ENCODE data around the gene PICK1.
"Not testable (repeated sequence)": the region's sequence is repeated elsewhere in the genome, so short reads cannot be mapped to it uniquely, and the experiment has no call there.

The PICK1 gene

DNA sequence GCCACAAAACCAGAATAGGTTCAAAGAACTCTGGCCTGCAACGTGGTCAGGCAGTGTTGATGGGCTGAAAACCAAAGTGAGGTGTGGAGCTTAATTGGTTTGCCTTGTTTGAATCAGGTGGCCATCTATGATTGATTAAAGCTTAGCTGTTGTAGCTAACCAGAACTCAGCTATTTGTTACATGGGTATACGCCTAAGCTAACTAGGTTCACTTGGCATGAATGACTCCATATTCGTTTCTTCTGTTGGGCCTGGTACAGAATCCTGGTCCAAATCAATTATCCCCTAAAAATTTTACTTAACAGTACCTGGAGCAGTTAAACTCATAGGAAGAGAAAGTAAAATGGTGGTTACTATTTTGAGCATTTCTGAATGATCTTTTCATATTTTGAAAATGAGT is 61.0 kb downstream of the PICK1 start:
- no peak for DNase-seq

DNA sequence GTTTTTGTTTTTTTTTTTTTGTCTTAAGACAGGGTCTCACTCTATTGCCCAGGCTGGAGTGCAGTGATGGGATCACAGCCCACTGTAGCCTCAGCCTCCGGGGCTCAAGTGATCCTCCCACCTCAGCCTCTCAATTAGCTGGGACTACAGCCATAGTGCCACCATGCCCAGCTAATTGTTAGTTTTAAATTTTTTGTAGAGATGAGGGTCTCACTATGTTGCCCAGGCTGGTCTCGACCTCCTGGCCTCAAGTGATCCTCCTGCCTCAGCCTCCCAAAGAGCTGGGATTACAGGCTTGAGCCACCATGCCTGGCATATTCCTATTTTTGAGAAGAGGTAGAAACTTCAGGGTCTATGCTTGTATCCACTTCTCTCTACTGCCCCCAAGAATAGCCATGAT is 61.5 kb downstream of the PICK1 start:
- not testable (repeated sequence) for DNase-seq

- DNase-seq, result no peak
Measured at GRCh38 chr22:38120359-38121110, 63.3 kb downstream of the PICK1 start.

- no peak for DNase-seq
Measured at GRCh38 chr22:38122616-38123015, 65.4 kb downstream of the PICK1 start.

- no peak for DNase-seq
Measured at GRCh38 chr22:38124236-38124974, 67.2 kb downstream of the PICK1 start.

DNA sequence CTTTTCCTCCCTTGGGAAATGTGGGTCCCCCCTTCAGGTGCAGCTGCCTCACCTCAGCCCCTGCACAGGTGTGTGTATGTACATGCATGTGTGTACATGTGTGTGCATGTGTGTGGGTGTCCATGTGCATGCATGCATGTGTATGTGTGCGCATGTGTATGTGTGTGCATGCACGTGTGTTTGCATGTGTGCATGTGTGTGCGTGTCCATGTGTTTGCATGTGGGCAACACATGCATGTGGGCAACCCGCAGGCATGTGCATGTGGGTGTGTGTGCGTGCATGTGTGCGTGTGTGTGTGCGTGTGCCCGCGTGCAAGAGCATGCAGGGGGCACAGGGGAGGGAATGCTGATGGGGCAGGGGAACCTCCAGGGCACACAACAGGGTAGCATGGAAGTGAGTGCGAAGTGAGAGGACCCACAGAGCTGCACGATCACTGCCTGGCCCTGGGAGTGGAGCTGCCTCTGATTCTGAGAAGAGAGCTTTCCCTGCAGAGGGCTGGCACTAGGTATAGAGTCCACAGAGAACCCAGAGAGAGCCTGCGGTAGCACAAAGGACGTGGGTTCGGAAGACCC is 67.9 kb downstream of the PICK1 start:
- DNase-seq, result no peak
